ENCODE measurements around the gene NGEF.

NGEF gene

DNA sequence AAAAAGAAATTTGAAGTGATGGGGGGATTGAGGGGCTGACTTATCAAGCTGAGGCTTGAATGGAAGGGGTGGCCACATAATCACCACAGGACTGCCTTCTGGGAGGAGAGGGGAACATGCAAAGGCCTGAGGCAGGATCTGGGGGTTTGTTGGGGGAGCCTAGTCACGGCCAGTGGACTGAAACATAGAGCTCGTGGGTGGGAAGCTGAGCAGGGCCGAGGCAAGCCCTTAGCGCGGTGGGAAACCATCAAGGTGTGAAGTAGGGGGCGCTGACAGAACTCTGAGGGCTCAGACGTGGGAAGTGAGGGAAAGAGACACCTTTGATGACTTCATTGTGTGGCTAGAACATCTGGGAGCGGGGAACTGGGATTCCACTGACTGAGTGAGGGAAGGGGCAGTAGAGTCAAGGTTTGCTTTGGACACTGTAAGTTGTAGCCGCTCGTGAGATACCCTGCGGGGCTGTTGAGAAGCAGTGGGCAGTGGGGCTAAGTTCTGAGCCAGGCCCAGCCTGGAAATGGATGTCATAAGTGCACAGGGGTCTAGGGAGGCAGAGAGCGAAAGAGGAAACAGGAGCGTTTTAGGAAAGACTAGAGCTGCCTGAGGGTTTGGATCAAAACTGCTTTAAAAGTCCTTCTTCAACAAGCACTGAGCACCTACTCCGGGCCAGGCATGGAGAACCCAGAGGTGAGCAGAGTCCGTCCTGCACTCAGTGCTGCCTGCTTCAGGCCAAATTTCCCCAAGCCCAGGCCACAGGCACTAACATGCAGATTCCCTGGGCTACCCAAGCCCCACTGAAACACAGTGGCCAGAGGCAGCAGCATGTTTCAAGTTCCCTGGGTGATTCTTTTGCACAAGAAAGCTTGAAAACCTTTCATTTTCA, 143.7 kb downstream of the NGEF start:
- H3K4me3 ChIP-seq (ENCODE audit: low read length) = no peak overlapping the region
- TF ChIP-seq, protein P1, sequence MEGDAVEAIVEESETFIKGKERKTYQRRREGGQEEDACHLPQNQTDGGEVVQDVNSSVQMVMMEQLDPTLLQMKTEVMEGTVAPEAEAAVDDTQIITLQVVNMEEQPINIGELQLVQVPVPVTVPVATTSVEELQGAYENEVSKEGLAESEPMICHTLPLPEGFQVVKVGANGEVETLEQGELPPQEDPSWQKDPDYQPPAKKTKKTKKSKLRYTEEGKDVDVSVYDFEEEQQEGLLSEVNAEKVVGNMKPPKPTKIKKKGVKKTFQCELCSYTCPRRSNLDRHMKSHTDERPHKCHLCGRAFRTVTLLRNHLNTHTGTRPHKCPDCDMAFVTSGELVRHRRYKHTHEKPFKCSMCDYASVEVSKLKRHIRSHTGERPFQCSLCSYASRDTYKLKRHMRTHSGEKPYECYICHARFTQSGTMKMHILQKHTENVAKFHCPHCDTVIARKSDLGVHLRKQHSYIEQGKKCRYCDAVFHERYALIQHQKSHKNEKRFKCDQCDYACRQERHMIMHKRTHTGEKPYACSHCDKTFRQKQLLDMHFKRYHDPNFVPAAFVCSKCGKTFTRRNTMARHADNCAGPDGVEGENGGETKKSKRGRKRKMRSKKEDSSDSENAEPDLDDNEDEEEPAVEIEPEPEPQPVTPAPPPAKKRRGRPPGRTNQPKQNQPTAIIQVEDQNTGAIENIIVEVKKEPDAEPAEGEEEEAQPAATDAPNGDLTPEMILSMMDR (conservative IDR thresholded peaks at IDR 0.05; ENCODE audit: low read depth, low read length) = no peak
- no peak for DNase-seq (ENCODE audit: low read depth)

GRCh38 chr2:232866104-232866503, 147.0 kb downstream of the NGEF start:
- no peak for DNase-seq (ENCODE audit: low read depth)
- TF ChIP-seq, protein P1 (conservative IDR thresholded peaks at IDR 0.05; ENCODE audit: low read depth, low read length) = no peak
- no peak overlapping the region for H3K4me3 ChIP-seq (ENCODE audit: low read length)

- DNase-seq (ENCODE audit: low read depth) = no peak
- TF ChIP-seq, protein P1 (conservative IDR thresholded peaks at IDR 0.05; ENCODE audit: low read depth, low read length) = no peak
- no peak overlapping the region for H3K4me3 ChIP-seq (ENCODE audit: low read length)
These were observed 147.9 kb downstream of the NGEF start for GRCh38 chr2:232865165-232865564.

DNA sequence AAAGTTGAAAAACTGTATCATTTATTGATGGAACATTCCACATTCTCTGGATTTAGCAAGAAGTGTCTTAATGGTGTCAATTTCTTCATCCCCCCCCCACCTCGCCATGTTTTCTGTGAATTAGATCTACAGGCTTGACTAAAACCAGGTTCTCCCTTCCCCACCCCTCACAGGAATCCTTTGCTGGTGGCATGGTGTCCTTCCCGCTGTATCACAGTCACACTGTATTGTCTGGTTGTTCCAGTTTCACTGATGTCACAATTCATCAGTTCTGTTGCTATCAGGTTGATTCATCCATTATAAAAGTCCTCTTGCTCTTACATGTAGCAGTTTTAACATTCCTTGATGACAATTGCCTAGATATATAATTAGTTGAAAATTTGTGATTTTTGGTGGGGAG, 149.1 kb downstream of the NGEF start:
- H3K4me3 ChIP-seq (ENCODE audit: low read length) = no peak overlapping the region
- TF ChIP-seq, protein P1 (conservative IDR thresholded peaks at IDR 0.05; ENCODE audit: low read depth, low read length) = no peak
- no peak for DNase-seq (ENCODE audit: low read depth)

- TF ChIP-seq, protein P1 (conservative IDR thresholded peaks at IDR 0.05; ENCODE audit: low read depth, low read length) = no peak
- DNase-seq (ENCODE audit: low read depth) = no peak
- H3K4me3 ChIP-seq (ENCODE audit: low read length) = no peak overlapping the region
These were observed 151.7 kb downstream of the NGEF start for GRCh38 chr2:232861353-232861752.

DNA sequence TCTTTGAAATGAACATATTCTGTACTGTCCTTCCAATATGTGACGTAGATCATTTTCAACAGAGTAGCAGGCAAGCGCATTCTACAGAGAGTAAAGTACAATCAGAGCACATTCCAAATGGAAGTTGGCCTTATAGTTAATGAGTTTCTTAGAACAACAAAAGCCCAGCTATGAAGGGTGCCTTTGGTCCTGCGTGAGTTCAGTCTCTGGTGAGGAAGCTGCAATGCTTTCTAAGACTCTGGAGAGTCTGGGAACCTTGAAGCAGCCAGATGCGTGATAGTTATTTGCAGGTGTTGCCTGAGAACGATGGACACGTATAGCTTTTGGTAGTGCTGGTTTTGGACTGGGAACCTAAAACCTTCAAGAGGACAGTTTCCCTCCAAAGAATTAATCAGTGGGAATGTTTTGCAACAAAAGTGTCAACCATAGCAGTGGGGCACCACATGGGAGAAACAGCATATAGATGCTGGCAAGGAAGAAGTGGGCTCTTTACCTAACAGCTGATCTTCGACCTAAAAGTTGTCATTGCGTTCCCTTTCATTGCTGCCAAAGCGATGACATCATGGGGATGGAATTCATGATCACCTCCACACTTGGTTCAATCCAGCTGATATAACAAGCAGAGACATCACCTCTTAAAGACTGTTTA, 152.3 kb downstream of the NGEF start:
- no peak for DNase-seq (ENCODE audit: low read depth)
- TF ChIP-seq, protein P1 (conservative IDR thresholded peaks at IDR 0.05; ENCODE audit: low read depth, low read length) = no peak
- H3K4me3 ChIP-seq (ENCODE audit: low read length) = no peak overlapping the region
